Measurements from ENCODE around the gene CYP8B1.

Gene CYP8B1

GRCh38 chr3:42851228-42851834 is 24.3 kb downstream of the CYP8B1 start:
- DNase-seq: no peak

- DNase-seq: no peak
Measured at GRCh38 chr3:42850263-42850662, 25.4 kb downstream of the CYP8B1 start.

GRCh38 chr3:42849017-42849416 is 26.7 kb downstream of the CYP8B1 start:
- no peak for DNase-seq

GRCh38 chr3:42847731-42848130 is 27.9 kb downstream of the CYP8B1 start:
- no peak for DNase-seq

GRCh38 chr3:42846685-42847522 is 28.8 kb downstream of the CYP8B1 start:
- DNase-seq: peak; percentile 47

GRCh38 chr3:42844815-42845214 is 30.9 kb downstream of the CYP8B1 start:
- no peak for DNase-seq

- DNase-seq: no peak
Measured at GRCh38 chr3:42844412-42844713, 31.3 kb downstream of the CYP8B1 start.

- no peak for DNase-seq
Measured at GRCh38 chr3:42843713-42844411, 31.8 kb downstream of the CYP8B1 start.

- DNase-seq: no peak
Measured at GRCh38 chr3:42841332-42841731, 34.3 kb downstream of the CYP8B1 start.

- DNase-seq: peak; percentile 71
Measured at GRCh38 chr3:42839616-42840015, 36.1 kb downstream of the CYP8B1 start.

GRCh38 chr3:42838571-42838970 is 37.1 kb downstream of the CYP8B1 start:
- DNase-seq: no peak

- DNase-seq: no peak
Measured at GRCh38 chr3:42836150-42837123, 39.2 kb downstream of the CYP8B1 start.

- DNase-seq: peak; percentile 85
Measured at GRCh38 chr3:42831321-42831713, 44.4 kb downstream of the CYP8B1 start.

- peak; percentile 20 for DNase-seq
Measured at GRCh38 chr3:42830437-42831320, 45.0 kb downstream of the CYP8B1 start.

- no peak for DNase-seq
Measured at GRCh38 chr3:42829628-42830436, 45.8 kb downstream of the CYP8B1 start.

- no peak for DNase-seq
Measured at GRCh38 chr3:42829083-42829627, 46.5 kb downstream of the CYP8B1 start.

GRCh38 chr3:42827654-42828053 is 48.0 kb downstream of the CYP8B1 start:
- DNase-seq: no peak

GRCh38 chr3:42827023-42827422 is 48.7 kb downstream of the CYP8B1 start:
- no peak for DNase-seq

GRCh38 chr3:42826141-42826540 is 49.5 kb downstream of the CYP8B1 start:
- DNase-seq: no peak

GRCh38 chr3:42823351-42823750 is 52.3 kb downstream of the CYP8B1 start:
- DNase-seq: no peak

GRCh38 chr3:42822828-42823227 is 52.9 kb downstream of the CYP8B1 start:
- no peak for DNase-seq
